HCT116 (cell line): ENCODE measurements around the gene KLHL40.

Experiments
- CTCF ChIP-seq, 3 experiments: fragments of 200-600 bp in 1 of 3; sonication (generic) in 1 of 3; IDR thresholded peaks in 2 of 3; conservative IDR thresholded peaks in 1 of 3; 2 replicates each; pipeline ENCODE4 v1.5.1; 2012 to 2017; ENCODE audit warnings: low read depth in 2 of 3, low read length in 2 of 3, antibody characterized with exemption in 1 of 3, borderline replicate concordance in 1 of 3, control low read depth in 1 of 3, mild to moderate bottlenecking in 1 of 3, mixed read lengths in 1 of 3, mixed run types in 1 of 3, moderate library complexity in 1 of 3; ENCODE audit not compliant: insufficient read depth in 1 of 3
- ELF1 ChIP-seq: IDR thresholded peaks from 2 replicates; pipeline ENCODE4 v1.6.1; 2012; ENCODE audit warnings: low read depth, borderline replicate concordance
- JUND ChIP-seq: IDR thresholded peaks from 2 replicates; pipeline ENCODE4 v1.6.1; 2012
- POLR2AphosphoS5 ChIP-seq: IDR thresholded peaks from 2 replicates; pipeline ENCODE4 v1.6.1; 2011; ENCODE audit warnings: mild to moderate bottlenecking, low read depth, low read length, moderate library complexity
- SP1 ChIP-seq: IDR thresholded peaks from 2 replicates; pipeline ENCODE4 v1.6.1; 2012; ENCODE audit warnings: low read depth

DNA sequence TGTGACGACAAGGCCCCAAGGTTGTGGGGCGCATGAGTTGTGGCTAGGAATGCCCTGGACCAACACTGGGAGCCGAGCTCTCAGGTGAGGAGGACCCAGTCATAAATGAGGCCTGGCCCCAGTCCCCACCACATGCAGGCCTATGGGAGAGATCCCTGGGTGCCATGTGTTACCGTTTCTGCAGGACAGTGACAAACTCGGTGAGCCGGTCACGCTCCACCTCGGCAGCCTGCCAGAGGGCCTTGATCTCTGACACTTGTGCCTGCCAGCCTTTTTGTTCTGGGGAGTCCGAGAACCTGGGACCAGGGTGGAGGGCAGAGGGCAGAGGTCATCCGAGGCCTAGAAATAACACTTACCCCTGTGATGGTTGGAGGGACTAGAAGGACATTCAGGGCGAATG, 45.0 kb downstream of the KLHL40 start:
- TF ChIP-seq ELF1 (no peak), CTCF (IDR thresholded peaks at IDR 0.05 in 2 of 3, conservative IDR thresholded peaks at IDR 0.05 in 1 of 3; ENCODE audit: borderline replicate concordance in 1 of 3, insufficient read depth in 1 of 3, low read depth in 2 of 3, low read length in 2 of 3) (no peak), SP1 (no peak), POLR2AphosphoS5 (no peak), JUND (no peak)
